BLaER1 (cell line): ENCODE measurements around the gene SPRED2.
A peak's percentile ranks its signal among the peaks of the same experiment; 100 is the strongest.
"Not testable (repeated sequence)": the region's sequence is repeated elsewhere in the genome, so short reads cannot be mapped to it uniquely, and the experiment has no call there.

Experiments used
- H3K27ac ChIP-seq: shearing (Covaris generic); formaldehyde crosslinking; 2 replicates; pipeline ENCODE4 v1.8.1; 2022
- H3K27me3 ChIP-seq: shearing (Covaris generic); formaldehyde crosslinking; 2 replicates; pipeline ENCODE4 v1.8.1; 2022
- H3K36me3 ChIP-seq: shearing (Covaris generic); formaldehyde crosslinking; 2 replicates; pipeline ENCODE4 v1.8.1; 2022
- H3K4me1 ChIP-seq: shearing (Covaris generic); formaldehyde crosslinking; 2 replicates; pipeline ENCODE4 v1.8.1; 2022
- H3K4me2 ChIP-seq: shearing (Covaris generic); formaldehyde crosslinking; 2 replicates; pipeline ENCODE4 v1.8.1; 2022
- H3K4me3 ChIP-seq: shearing (Covaris generic); formaldehyde crosslinking; 2 replicates; pipeline ENCODE4 v1.8.1; 2022
- H3K9ac ChIP-seq: shearing (Covaris generic); formaldehyde crosslinking; 2 replicates; pipeline ENCODE4 v1.8.1; 2022
- H3K9me3 ChIP-seq: shearing (Covaris generic); formaldehyde crosslinking; 2 replicates; pipeline ENCODE4 v1.8.1; 2022
- H4K20me1 ChIP-seq: shearing (Covaris generic); formaldehyde crosslinking; 2 replicates; pipeline ENCODE4 v1.8.1; 2022
- Cebpa-rat ChIP-seq: shearing (Covaris generic); IDR thresholded peaks from 2 replicates; pipeline ENCODE4 v1.8.1; 2022

The SPRED2 gene

GRCh38 chr2:65320042-65320725 lies 112.2 kb downstream of the SPRED2 start:
- no peak overlapping the region for H3K9ac ChIP-seq
- H3K9me3 ChIP-seq = no peaks in the 10 kb centered on the region
- H3K4me1 ChIP-seq = peaks cover 22% of the 10 kb centered on the region
- H3K4me2 ChIP-seq = no peak overlapping the region
- no peaks in the 10 kb centered on the region for H3K27me3 ChIP-seq
- H4K20me1 ChIP-seq = no peaks in the 10 kb centered on the region
- no peak overlapping the region for H3K27ac ChIP-seq
- no peak overlapping the region for H3K4me3 ChIP-seq
- peaks cover 39% of the 10 kb centered on the region for H3K36me3 ChIP-seq
- TF ChIP-seq Cebpa-rat = no peak

GRCh38 chr2:65319674-65320041 lies 112.7 kb downstream of the SPRED2 start:
- Histone ChIP-seq H3K9me3 (no peaks in the 10 kb centered on the region), H3K4me2 (no peak overlapping the region), H3K36me3 (peaks cover 43% of the 10 kb centered on the region)

GRCh38 chr2:65319072-65319673 lies 113.2 kb downstream of the SPRED2 start:
- H3K27ac ChIP-seq = no peak overlapping the region
- H3K9me3 ChIP-seq = peaks cover 3% of the 10 kb centered on the region
- H3K27me3 ChIP-seq = no peaks in the 10 kb centered on the region
- H3K9ac ChIP-seq = no peak overlapping the region
- H3K36me3 ChIP-seq = peaks cover 48% of the 10 kb centered on the region
- no peak overlapping the region for H3K4me2 ChIP-seq
- no peak overlapping the region for H3K4me3 ChIP-seq
- H3K4me1 ChIP-seq = peaks cover 22% of the 10 kb centered on the region
- TF ChIP-seq Cebpa-rat = no peak
- H4K20me1 ChIP-seq = no peaks in the 10 kb centered on the region

More at GRCh38 chr2:65319674-65320041, 112.7 kb downstream of the SPRED2 start:
- Histone ChIP-seq H3K4me3 (no peak overlapping the region), H3K4me1 (peaks cover 22% of the 10 kb centered on the region), H3K27me3 (no peaks in the 10 kb centered on the region), H4K20me1 (no peaks in the 10 kb centered on the region), H3K27ac (no peak overlapping the region), H3K9ac (no peak overlapping the region)
- no peak for TF ChIP-seq Cebpa-rat

GRCh38 chr2:65317841-65318240 lies 114.6 kb downstream of the SPRED2 start:
- Histone ChIP-seq H4K20me1 (no peaks in the 10 kb centered on the region), H3K9ac (no peak overlapping the region), H3K27me3 (no peaks in the 10 kb centered on the region), H3K27ac (no peak overlapping the region), H3K36me3 (peaks cover 60% of the 10 kb centered on the region), H3K4me3 (no peak overlapping the region), H3K4me2 (no peak overlapping the region), H3K4me1 (peaks cover 17% of the 10 kb centered on the region), H3K9me3 (peaks cover 8% of the 10 kb centered on the region)
- TF ChIP-seq Cebpa-rat = no peak

GRCh38 chr2:65317351-65317750 lies 115.0 kb downstream of the SPRED2 start:
- H3K27me3 ChIP-seq, H3K4me3 ChIP-seq, H3K4me2 ChIP-seq, H4K20me1 ChIP-seq, H3K9ac ChIP-seq, H3K27ac ChIP-seq, H3K9me3 ChIP-seq: not testable (repeated sequence)
- peaks cover 60% of the 10 kb centered on the region for H3K36me3 ChIP-seq
- peaks cover 20% of the 10 kb centered on the region for H3K4me1 ChIP-seq

- peaks cover 68% of the 10 kb centered on the region for H3K36me3 ChIP-seq
- H3K4me2 ChIP-seq = no peak overlapping the region
- no peak overlapping the region for H3K4me3 ChIP-seq
- H3K9me3 ChIP-seq = peaks cover 8% of the 10 kb centered on the region
- H3K27ac ChIP-seq = no peak overlapping the region
- no peak for TF ChIP-seq Cebpa-rat
- peaks cover 27% of the 10 kb centered on the region for H3K4me1 ChIP-seq
- H3K9ac ChIP-seq = no peak overlapping the region
- H4K20me1 ChIP-seq = no peaks in the 10 kb centered on the region
- H3K27me3 ChIP-seq = no peaks in the 10 kb centered on the region
Measured at GRCh38 chr2:65316072-65316471, 116.3 kb downstream of the SPRED2 start.

- Histone ChIP-seq H3K4me3 (no peak overlapping the region), H3K9me3 (peaks cover 8% of the 10 kb centered on the region), H3K27ac (no peak overlapping the region), H3K36me3 (peaks cover 68% of the 10 kb centered on the region), H3K9ac (no peak overlapping the region), H4K20me1 (no peaks in the 10 kb centered on the region), H3K4me2 (no peak overlapping the region), H3K4me1 (peaks cover 34% of the 10 kb centered on the region), H3K27me3 (no peaks in the 10 kb centered on the region)
- no peak for TF ChIP-seq Cebpa-rat
Measured at GRCh38 chr2:65314801-65315441, 117.5 kb downstream of the SPRED2 start.

- H3K4me3 ChIP-seq = no peak overlapping the region
- TF ChIP-seq Cebpa-rat = no peak
- H3K36me3 ChIP-seq = peaks cover 61% of the 10 kb centered on the region
- peaks cover 8% of the 10 kb centered on the region for H3K9me3 ChIP-seq
- H4K20me1 ChIP-seq = no peaks in the 10 kb centered on the region
- H3K4me1 ChIP-seq = peaks cover 44% of the 10 kb centered on the region
- H3K27me3 ChIP-seq = no peaks in the 10 kb centered on the region
- H3K9ac ChIP-seq = no peak overlapping the region
- H3K27ac ChIP-seq = no peak overlapping the region
- no peak overlapping the region for H3K4me2 ChIP-seq
Measured at GRCh38 chr2:65313954-65314256, 118.5 kb downstream of the SPRED2 start.

GRCh38 chr2:65313126-65313953 lies 119.1 kb downstream of the SPRED2 start:
- Histone ChIP-seq H3K9ac (no peak overlapping the region), H3K9me3 (peaks cover 8% of the 10 kb centered on the region), H3K4me3 (no peak overlapping the region), H3K4me1 (peaks cover 47% of the 10 kb centered on the region), H3K4me2 (peak overlapping the region; percentile 26), H3K27ac (no peak overlapping the region), H3K27me3 (no peaks in the 10 kb centered on the region), H4K20me1 (no peaks in the 10 kb centered on the region), H3K36me3 (peaks cover 61% of the 10 kb centered on the region)
- TF ChIP-seq Cebpa-rat = no peak

- H3K9me3 ChIP-seq = peaks cover 8% of the 10 kb centered on the region
- H3K36me3 ChIP-seq = peaks cover 44% of the 10 kb centered on the region
- no peaks in the 10 kb centered on the region for H4K20me1 ChIP-seq
- no peaks in the 10 kb centered on the region for H3K27me3 ChIP-seq
- no peak overlapping the region for H3K27ac ChIP-seq
- TF ChIP-seq Cebpa-rat = no peak
- H3K4me2 ChIP-seq = no peak overlapping the region
- H3K4me1 ChIP-seq = peaks cover 53% of the 10 kb centered on the region
- H3K9ac ChIP-seq = no peak overlapping the region
- no peak overlapping the region for H3K4me3 ChIP-seq
Measured at GRCh38 chr2:65311596-65311995, 120.8 kb downstream of the SPRED2 start.
